Omental fat pad (tissue), 4 donors: ENCODE measurements around the gene USP4. TPM values are rescaled to one million over a fixed set of nuclear protein-coding genes. Genes with fewer than 3 reads are reported as not detected.
"Not testable (repeated sequence)": the region's sequence is repeated elsewhere in the genome, so short reads cannot be mapped to it uniquely, and the experiment has no call there.

Experiments used
- ATAC-seq: fragments of 150-250 bp; one replicate; pipeline ENCODE4 v1.9.1; 2016; ENCODE audit warnings: mild to moderate bottlenecking, moderate library complexity; ENCODE audit not compliant: low FRiP score
- DNase-seq: peaks from one replicate; pipeline ENCODE4 v3.0.0-alpha.2; 2019; ENCODE audit warnings: low spot score
- total RNA-seq, 4 donors: library from RNA; depleted of rRNA; stranded (reverse); fragments of >200 nt; gene quantifications; one replicate each; pipeline ENCODE4 v1.1.0, GENCODE V29; 2016
- TF ChIP-seq, protein P1 (sequence below), 3 donors: fragments of 450-650 bp; IDR thresholded peaks; one replicate each; pipeline ENCODE4 v1.5.1; 2016 to 2017; ENCODE audit warnings: antibody characterized with exemption in 3 of 3, mild to moderate bottlenecking in 3 of 3, moderate library complexity in 2 of 3

USP4 gene
- total RNA-seq, 4 donors from 2014 or later, result 17.3 to 43.3 (median 34.6) TPM

DNA sequence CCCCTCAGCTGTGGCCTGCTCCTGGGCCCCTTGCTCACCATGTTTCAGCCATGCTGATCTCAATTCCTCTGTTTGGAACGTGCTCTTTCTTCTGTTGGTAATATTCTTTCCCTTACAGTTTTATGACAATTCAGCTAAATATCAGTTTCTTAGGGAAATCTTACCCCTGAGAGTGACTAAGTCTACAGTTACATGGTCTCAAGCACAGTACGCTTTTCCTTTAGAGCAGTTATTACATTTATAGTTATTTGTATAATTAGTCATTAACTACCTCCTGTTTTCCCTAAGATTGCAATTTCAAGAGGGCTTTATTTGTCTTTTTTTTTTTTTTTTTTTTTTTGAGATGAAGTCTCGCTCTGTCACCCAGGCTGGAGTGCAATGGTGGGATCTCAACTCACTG, 86.3 kb downstream of the USP4 start:
- DNase-seq (no peak), ATAC-seq (no peak)
- TF ChIP-seq, protein P1, sequence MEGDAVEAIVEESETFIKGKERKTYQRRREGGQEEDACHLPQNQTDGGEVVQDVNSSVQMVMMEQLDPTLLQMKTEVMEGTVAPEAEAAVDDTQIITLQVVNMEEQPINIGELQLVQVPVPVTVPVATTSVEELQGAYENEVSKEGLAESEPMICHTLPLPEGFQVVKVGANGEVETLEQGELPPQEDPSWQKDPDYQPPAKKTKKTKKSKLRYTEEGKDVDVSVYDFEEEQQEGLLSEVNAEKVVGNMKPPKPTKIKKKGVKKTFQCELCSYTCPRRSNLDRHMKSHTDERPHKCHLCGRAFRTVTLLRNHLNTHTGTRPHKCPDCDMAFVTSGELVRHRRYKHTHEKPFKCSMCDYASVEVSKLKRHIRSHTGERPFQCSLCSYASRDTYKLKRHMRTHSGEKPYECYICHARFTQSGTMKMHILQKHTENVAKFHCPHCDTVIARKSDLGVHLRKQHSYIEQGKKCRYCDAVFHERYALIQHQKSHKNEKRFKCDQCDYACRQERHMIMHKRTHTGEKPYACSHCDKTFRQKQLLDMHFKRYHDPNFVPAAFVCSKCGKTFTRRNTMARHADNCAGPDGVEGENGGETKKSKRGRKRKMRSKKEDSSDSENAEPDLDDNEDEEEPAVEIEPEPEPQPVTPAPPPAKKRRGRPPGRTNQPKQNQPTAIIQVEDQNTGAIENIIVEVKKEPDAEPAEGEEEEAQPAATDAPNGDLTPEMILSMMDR (IDR thresholded peaks at IDR 0.05), result no peak

DNA sequence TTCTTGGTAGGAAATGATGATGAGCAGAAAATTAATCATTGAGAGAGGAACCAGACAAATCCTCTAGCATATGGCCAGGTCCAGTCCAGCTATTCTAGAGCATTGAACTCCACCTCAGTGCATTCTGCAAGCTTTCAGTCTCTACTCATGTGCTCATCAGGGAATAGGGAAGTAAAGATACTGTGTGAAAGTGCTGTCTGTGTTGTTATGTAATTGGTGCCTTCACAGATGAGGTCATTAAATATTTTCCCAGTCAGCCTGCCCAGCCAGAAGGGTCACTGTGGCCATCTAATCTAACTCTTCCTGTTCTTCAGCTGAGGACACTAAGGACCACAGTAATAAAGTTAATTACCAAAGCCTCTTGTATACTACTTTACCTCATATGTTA, 91.0 kb downstream of the USP4 start:
- TF ChIP-seq, protein P1 (IDR thresholded peaks at IDR 0.05), result no peak
- ATAC-seq (peak; percentile 77), DNase-seq (no peak)

DNA sequence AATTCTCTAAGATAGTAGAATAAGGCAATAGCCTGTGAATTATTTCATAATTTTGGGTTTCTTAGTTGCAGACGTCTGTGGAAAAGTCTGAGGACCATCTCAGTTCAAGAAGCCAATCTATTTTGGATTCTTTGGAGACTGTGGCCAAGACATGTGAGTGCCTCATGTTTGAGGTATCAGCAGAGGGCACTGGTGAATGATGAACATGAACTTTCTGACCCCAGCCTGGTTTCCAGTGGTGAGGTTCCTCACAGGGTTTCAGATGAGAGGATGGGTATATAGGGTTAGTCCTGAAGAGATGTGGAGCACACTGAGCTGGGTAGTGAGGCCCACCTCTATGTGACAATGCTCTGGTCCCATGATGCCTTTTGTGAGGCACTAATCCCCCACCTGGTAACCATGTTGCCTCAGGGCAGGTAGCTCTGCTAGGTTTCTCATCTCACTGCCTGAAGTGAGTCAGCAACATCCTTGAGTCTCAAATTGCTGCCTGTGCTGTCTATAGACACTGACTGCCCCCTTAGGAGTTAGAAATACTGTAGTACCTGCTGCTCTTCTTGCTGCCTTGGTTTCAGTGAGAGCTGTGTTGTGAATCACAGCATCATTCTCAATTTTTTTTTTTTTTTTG, 95.2 kb downstream of the USP4 start:
- ATAC-seq (no peak), DNase-seq (no peak)
- TF ChIP-seq, protein P1 (IDR thresholded peaks at IDR 0.05), result no peak

DNA sequence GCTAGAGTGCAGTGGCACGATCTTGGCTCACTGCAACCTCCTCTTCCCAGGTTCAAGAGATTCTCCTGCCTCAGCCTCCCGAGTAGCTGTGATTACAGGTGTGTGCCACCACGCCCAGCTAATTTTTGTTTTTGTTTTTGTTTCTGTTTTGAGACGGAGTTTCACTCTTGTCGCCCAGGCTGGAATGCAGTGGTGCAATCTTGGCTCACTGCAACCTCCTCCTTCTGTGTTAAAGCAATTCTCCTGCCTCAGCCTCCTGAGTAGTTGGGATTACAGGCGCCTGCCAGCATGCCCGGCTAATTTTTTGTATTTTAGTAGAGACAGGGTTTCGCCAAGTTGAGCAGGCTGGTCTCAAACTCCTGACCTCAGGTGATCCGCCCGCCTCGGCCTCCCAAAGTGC, 99.8 kb downstream of the USP4 start:
- DNase-seq, ATAC-seq: not testable (repeated sequence)

DNA sequence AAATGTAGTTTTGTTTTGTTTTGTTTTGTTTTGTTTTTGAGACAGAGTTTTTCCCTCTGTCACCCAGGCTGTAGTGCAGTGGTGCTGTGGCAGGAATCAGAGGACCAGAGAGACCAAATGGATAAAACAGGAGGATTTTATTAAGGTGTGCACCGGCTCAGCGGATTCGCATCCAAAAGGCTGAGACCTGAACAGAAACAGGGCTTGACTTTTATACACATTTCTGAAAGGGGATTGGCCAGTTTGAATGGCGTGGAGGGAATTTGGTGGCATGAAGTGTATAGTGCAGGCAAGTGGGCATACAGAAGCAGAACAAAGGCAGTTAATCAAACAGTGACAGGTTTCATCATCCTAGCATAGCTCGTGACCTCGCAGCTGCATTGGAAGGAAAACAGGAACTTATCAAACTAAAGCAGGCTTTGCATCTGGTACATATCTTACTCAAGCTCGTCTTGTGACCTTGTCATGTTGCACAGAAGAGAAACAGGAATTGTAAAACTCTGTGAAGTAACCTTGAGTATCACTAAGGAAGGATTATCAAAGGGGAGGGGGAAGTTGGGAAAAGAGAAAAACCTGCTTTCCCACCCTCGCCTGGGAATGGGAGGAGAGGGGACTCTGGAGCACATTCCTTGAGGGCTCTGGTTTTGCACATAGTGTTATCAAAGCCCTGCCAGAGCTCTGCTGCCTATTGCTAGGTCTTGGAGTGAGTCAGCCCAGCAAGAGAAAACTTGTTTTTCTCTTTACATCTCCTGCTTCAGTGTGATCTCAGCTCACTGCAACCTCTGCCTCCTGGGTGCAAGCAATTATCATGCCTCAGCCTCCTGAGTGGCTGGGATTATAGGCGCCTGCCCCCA, 101.4 kb downstream of the USP4 start:
- DNase-seq (no peak), ATAC-seq (peak; percentile 37)
- TF ChIP-seq, protein P1 (IDR thresholded peaks at IDR 0.05), result no peak

DNA sequence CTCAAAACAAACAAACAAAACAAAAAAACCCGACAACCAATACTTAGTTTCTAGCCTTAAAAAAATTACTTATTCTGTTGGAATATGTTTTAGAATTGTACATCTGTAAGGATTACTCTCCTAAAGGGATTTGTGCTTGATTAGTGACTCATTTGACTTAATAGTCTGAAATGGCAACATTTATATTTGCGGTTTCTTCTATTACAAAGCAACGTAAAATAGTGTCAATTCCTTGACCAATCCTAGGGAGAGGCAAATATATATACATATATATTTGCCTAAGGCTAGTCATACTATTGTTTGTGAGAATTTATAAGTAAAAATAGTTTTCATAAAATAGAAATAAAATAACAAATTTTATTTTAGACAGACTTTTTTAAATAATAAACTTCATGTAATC, 102.5 kb downstream of the USP4 start:
- DNase-seq (no peak), ATAC-seq (no peak)
- TF ChIP-seq, protein P1 (IDR thresholded peaks at IDR 0.05), result no peak

DNA sequence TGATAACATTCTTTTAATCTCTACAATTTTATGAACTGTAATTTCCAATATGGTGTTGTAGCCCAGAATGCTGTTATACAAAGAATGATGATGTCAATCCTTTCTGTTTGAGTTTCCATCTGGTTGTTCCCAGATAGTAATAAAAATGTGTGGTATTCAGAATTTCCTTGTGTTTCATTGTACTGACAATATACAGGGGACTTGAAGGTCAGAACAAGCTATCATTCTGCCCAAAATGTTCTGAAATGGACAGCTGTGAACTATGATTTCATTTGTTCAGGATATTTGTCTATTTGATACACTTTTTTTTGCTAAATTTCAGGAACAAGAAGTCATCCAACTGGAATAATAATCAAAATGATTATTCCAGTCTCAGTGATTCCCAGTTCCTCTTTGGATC, 103.6 kb downstream of the USP4 start:
- ATAC-seq (no peak), DNase-seq (no peak)
- TF ChIP-seq, protein P1 (IDR thresholded peaks at IDR 0.05), result no peak

DNA sequence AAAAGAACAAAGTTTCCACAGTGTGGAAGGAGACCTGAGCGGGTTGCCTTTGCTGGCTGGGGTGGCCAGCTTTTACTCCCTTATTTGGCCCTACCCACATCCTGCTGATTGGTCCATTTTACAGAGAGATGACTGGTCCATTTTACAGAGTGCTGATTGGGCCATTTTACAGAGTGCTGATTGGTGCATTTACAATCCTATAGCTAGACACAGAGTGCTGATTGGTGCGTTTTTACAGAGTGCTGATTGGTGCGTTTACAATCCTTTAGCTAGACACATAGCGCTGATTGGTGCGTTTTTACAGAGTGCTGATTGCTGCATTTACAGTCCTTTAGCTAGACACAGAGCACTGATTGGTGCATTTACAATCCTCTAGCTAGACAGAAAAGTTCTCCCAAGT, 111.0 kb downstream of the USP4 start:
- ATAC-seq, DNase-seq: not testable (repeated sequence)
